Heart right ventricle (tissue), 16 donors: ENCODE data around the gene LGALS7B. TPM values are rescaled to one million over a fixed set of nuclear protein-coding genes. Genes with fewer than 3 reads are reported as not detected.
A peak's percentile ranks its signal among the peaks of the same experiment; 100 is the strongest.
"Not testable (repeated sequence)": the region's sequence is repeated elsewhere in the genome, so short reads cannot be mapped to it uniquely, and the experiment has no call there.

Experiments
- ATAC-seq, 8 donors: fragments of 200-7000 bp; cut with Tn5 transposase; one replicate each; pipeline ENCODE4 v1.9.1; 2020; ENCODE audit warnings: mild to moderate bottlenecking in 8 of 8, moderate library complexity in 8 of 8, moderate number of reproducible peaks in 1 of 8
- DNase-seq, 2 donors: peaks; one replicate each; pipeline ENCODE4 v3.0.0-alpha.2; 2020
- H3K27ac ChIP-seq, 10 donors: fragments of 200-600 bp; sonication (generic) in 2 of 10; one replicate each; pipeline versions ENCODE4 v1.5.0 to v1.8.0; 2020 to 2022; ENCODE audit warnings: mild to moderate bottlenecking in 3 of 10
- H3K27me3 ChIP-seq, 7 donors: fragments of 200-600 bp; one replicate each; pipeline ENCODE4 v1.8.0; 2021 to 2022; ENCODE audit warnings: mild to moderate bottlenecking in 2 of 7
- H3K36me3 ChIP-seq, 9 donors: fragments of 200-600 bp; sonication (generic) in 1 of 9; one replicate each; pipeline versions ENCODE4 v1.5.0 to v1.8.0; 2020 to 2022; ENCODE audit warnings: mild to moderate bottlenecking in 2 of 9
- H3K4me1 ChIP-seq, 9 donors: fragments of 200-600 bp; sonication (generic) in 1 of 9; one replicate each; pipeline versions ENCODE4 v1.5.0 to v1.8.0; 2020 to 2022; ENCODE audit warnings: mild to moderate bottlenecking in 4 of 9
- H3K4me3 ChIP-seq, 10 donors: fragments of 200-600 bp; sonication (generic) in 2 of 10; one replicate each; pipeline versions ENCODE4 v1.5.0 to v1.8.0; 2020 to 2022; ENCODE audit warnings: mild to moderate bottlenecking in 7 of 10, moderate library complexity in 2 of 10
- H3K9me3 ChIP-seq, 11 donors: fragments of 200-600 bp in 10 of 11; sonication (generic) in 2 of 11; one replicate each; pipeline versions ENCODE4 v1.5.0 to v1.8.0; 2013 to 2022; ENCODE audit warnings: mild to moderate bottlenecking in 2 of 11, control low read depth in 1 of 11, moderate library complexity in 1 of 11
- WGBS, 2 donors: extraction: QIAGEN DNeasy Blood & Tissue Kit; methylation state at CpG; one replicate each; pipeline ENCODE4 v1.1.7; 2013; ENCODE audit warnings: inconsistent platforms in 1 of 2; 5-methylcytosine and 5-hydroxymethylcytosine counted together
- intact Hi-C, 10 donors: fragments of 100-400 bp; cut with DNase I; formaldehyde crosslinking; loops; one replicate each; pipeline versions ENCODE4 v1.11.1 to v1.14.2; 2022
- polyA plus RNA-seq, 2 donors: library from polyadenylated mRNA; stranded (reverse); fragments of 200-250 nt; gene quantifications; one replicate each; pipeline ENCODE4 v1.2.3, GENCODE V29; 2013
- total RNA-seq, 10 donors: library from RNA; stranded (reverse); fragmentation: NEBNext Ultra II Directional in 3 of 10; extraction: Animal tissue kit (Norgen Biotek cat#: 25700) in 3 of 10; gene quantifications; one replicate each; pipeline versions ENCODE4 v1.2.1 to v1.2.4, GENCODE V29; 2021 to 2023
- TF ChIP-seq, protein P1 (sequence below), 9 donors: fragments of 200-600 bp; sonication (generic) in 2 of 9; IDR thresholded peaks; one replicate each; pipeline versions ENCODE4 v1.5.0 to v1.8.0; 2021 to 2022; ENCODE audit warnings: antibody characterized with exemption in 9 of 9, mild to moderate bottlenecking in 5 of 9, moderate library complexity in 1 of 9
- donor health status: Arrhythmogenic right ventricular cardiomyopathy.
- donor health status: ischemic (EF 13 %, LVEDD 7.1; RV severe dilation, severe dysfunction).
- donor health status: healthy with polysubstance abuse.
- donor health status: DM: no; HTN: yes; CAD: no.
- donor health status: DM: no; HTN: no; CAD: no.
- donor health status: ischemic (EF 25% LVEDD 6.9; RV normal size, moderate dysfunction).
- donor health status: ischemic (EF 25% LVEDD 5.7; RV mildly dilated, moderate dysfunction).
- donor health status: healthy.
- donor health status: DM: yes; HTN: yes; CAD: no.
- donor health status: Ischemic cardiomyopathy.
- donor health status: ischemic (EF 35%, LVEDD 5.7; RV mildly dilated, moderate dysfunction).
- donor health status: nonischemic (EF 11% LVEDD 7.7; RV severe dilation, severe dysfunction).
- donor health status: DM: yes; HTN: yes; CAD: no.
- donor health status: PGD.
- donor health status: ischemic (EF 29% LVEDD 5.4; RV normal size, mild dysfunction).
- donor health status: nonischemic (EF 23%, LVEDD 6.1; RV moderate dilation, normal function).

LGALS7B gene
- total and polyA plus RNA-seq, 12 donors, result 0.19 to 0.60 TPM; not detected in 10

DNA sequence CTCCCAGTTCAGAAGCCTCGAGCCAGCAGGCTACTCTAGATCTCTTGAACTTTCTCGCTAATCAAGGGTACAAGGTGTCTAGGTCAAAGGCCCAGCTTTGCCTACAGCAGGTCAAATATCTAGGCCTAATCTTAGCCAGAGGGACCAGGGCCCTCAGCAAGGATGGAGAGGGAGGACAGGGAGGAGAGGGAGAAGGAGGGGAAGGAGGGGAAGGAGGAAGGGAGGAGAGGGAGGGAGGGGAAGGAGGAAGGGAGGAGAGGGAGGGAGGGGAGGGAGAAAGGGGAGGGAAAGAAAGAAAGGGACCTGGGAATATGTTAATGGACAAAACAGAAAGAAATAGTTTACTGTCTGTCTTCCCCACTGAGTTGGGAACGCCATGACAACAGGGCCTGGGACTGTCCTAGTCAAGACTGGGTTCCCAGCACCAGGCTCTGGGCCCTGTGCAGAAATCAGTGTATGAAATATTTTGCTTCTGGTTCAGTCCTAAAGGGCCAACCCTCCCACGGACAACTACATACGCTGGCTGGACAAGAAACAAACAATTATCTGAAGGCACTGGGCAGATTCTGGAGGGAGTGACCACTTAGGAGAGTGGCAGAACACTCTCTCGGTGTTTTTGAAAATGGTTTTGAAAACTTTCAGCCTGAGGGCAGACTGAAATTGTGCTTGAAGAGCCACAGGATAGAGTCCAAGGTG is 38.0 kb downstream of the LGALS7B start:
- peak overlapping the region in 6 of 10 donors; percentile 13 to 61 (median 48) for H3K27ac ChIP-seq
- no peak for DNase-seq
- TF ChIP-seq, protein P1, sequence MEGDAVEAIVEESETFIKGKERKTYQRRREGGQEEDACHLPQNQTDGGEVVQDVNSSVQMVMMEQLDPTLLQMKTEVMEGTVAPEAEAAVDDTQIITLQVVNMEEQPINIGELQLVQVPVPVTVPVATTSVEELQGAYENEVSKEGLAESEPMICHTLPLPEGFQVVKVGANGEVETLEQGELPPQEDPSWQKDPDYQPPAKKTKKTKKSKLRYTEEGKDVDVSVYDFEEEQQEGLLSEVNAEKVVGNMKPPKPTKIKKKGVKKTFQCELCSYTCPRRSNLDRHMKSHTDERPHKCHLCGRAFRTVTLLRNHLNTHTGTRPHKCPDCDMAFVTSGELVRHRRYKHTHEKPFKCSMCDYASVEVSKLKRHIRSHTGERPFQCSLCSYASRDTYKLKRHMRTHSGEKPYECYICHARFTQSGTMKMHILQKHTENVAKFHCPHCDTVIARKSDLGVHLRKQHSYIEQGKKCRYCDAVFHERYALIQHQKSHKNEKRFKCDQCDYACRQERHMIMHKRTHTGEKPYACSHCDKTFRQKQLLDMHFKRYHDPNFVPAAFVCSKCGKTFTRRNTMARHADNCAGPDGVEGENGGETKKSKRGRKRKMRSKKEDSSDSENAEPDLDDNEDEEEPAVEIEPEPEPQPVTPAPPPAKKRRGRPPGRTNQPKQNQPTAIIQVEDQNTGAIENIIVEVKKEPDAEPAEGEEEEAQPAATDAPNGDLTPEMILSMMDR (IDR thresholded peaks at IDR 0.05), result no peak
- intact Hi-C loops, result no loop called here
- peaks cover 0 to 82% (median 35%) of the 10 kb centered on the region in 9 donors for H3K36me3 ChIP-seq
- WGBS, 2 donors, result 45 to 48% methylated on average over 6 of the region's 6 CpGs
- H3K4me1 ChIP-seq, result peaks cover 8 to 47% (median 34%) of the 10 kb centered on the region in 9 donors
- peaks cover 0 to 4% (median 0%) of the 10 kb centered on the region in 11 donors for H3K9me3 ChIP-seq
- no peaks in the 10 kb centered on the region for H3K27me3 ChIP-seq
- H3K4me3 ChIP-seq, result no peak overlapping the region
- no peak for ATAC-seq

DNA sequence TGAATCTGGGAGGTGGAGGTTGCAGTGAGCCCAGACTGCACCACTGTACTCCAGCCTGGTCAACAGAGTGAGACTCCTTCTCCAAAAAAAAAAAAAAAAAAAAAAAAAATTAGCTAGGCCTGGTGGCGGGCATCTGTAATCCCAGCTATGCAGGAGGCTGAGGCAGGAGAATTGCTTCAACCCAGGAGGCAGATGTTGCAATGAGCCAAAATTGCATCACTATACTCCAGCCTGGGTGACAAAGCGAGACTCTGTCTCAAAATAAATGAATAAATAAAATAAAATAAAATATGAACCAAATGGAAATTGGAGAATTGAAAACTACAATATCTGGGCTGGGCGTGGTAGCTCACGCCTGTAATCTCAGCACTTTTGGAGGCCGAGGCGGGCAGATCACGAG is 40.2 kb downstream of the LGALS7B start:
- H3K9me3 ChIP-seq, ATAC-seq, intact Hi-C loops, H3K4me3 ChIP-seq, H3K27ac ChIP-seq, H3K27me3 ChIP-seq, DNase-seq: not testable (repeated sequence)
- H3K4me1 ChIP-seq, result peaks cover 8 to 55% (median 42%) of the 10 kb centered on the region in 9 donors
- 94 to 95% methylated on average over 7 of the region's 7 CpGs for WGBS, 2 donors
- peaks cover 0 to 62% (median 27%) of the 10 kb centered on the region in 9 donors for H3K36me3 ChIP-seq

DNA sequence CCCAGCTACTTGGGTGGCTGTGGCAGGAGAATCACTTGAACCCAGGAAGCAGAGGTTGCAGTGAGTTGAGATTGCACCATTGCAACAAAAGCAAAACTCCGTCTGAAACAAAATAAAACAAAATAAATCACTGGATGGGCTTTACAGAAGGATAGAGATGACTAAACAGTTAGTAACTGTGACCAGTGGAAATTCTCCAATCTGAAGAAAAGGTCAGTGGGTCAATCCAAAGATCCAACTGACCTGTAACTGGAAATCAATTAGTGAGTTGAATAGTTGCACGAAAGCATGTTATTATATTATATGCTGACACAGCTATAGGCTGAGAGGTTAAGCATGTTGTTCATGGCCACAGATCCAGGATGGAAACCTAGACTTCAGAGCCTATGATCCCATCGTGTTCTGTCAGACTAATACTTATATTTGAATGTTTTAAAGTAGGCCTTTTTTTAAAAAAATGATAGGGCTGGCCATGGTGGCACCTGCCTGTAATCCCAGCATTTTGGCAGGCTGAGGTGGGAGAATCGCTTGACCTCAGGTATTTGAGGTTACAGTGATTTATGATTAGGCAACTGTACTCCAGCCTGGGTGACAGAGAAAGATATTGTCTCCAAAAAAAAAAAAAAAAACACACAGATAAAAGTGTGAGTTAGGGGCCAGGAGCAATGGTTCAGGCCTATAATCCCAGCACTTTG is 41.2 kb downstream of the LGALS7B start:
- Histone ChIP-seq H3K9me3 (no peaks in the 10 kb centered on the region), H3K27ac (peak overlapping the region in 8 of 10 donors; percentile 5 to 99 (median 94)), H3K27me3 (no peaks in the 10 kb centered on the region), H3K4me3 (peak overlapping the region in 5 of 10 donors; percentile 64 to 79 (median 74)), H3K36me3 (peaks cover 0 to 60% (median 27%) of the 10 kb centered on the region in 9 donors), H3K4me1 (peaks cover 8 to 55% (median 40%) of the 10 kb centered on the region in 9 donors)
- TF ChIP-seq, protein P1 (IDR thresholded peaks at IDR 0.05), result no peak
- ATAC-seq (no peak), DNase-seq (no peak)
- WGBS, 2 donors, result 83 to 85% methylated on average over 4 of the region's 4 CpGs
- intact Hi-C loops, result loop anchor here in 5 of 10 donors (2.0 to 10.0 kb wide), 6 partner anchors 19 to 195 kb away; partner anchors contain the start of genes ACTN4 (in 2 of the 5) and HNRNPL (in 1 of the 5)

DNA sequence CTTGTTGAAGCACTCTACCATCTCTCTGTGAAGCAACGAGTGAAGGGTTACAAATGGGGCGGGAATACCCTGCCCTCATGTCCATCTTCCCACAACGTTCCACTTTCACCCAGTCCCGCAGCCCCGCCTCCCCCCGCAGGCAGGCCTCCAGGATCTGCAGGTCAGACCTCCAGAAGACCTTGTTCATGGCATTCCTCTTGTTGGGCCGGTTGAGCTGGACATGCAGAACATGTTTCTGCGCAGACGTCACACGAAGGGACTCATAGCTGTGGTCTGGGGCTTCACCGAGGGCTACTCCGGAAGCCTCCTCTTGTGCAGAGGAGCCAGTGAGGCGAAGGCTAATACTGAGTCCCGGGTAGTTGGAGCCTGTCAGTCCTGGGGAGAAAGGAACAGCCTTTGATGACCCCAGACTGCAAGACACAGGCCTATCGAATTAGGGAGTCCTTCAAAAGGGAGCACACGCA is 42.2 kb downstream of the LGALS7B start:
- ATAC-seq (peak; percentile 35 to 67 (median 62)), DNase-seq (peak; percentile 54 to 75)
- TF ChIP-seq, protein P1 (IDR thresholded peaks at IDR 0.05), result no peak
- peaks cover 8 to 55% (median 40%) of the 10 kb centered on the region in 9 donors for H3K4me1 ChIP-seq
- intact Hi-C loops, result loop anchor here in 6 of 10 donors (1.0 to 10.0 kb wide), 7 partner anchors 18 to 196 kb away; partner anchors contain the start of genes ACTN4 (in 2 of the 6) and HNRNPL (in 1 of the 6)
- peaks cover 0 to 60% (median 30%) of the 10 kb centered on the region in 9 donors for H3K36me3 ChIP-seq
- peak overlapping the region; percentile 64 to 92 (median 74) for H3K4me3 ChIP-seq
- WGBS, 2 donors, result 3 to 4% methylated on average over 16 of the region's 16 CpGs
- H3K27me3 ChIP-seq, result no peaks in the 10 kb centered on the region
- peak overlapping the region; percentile 86 to 99 (median 94) for H3K27ac ChIP-seq
- H3K9me3 ChIP-seq, result no peaks in the 10 kb centered on the region
